Testis (tissue), 3 donors: ENCODE results near the gene MAPKAPK5. TPM values are rescaled to one million over a fixed set of nuclear protein-coding genes. Genes with fewer than 3 reads are reported as not detected.

Experiments
- DNase-seq: peaks from one replicate; pipeline ENCODE4 v3.0.0-alpha.2; 2019
- H3K27ac ChIP-seq, 2 donors: fragments of 200-600 bp; sonication (generic); one replicate each; pipeline ENCODE4 v1.5.1; 2019
- H3K27me3 ChIP-seq: fragments of 200-600 bp; sonication (generic); one replicate; pipeline ENCODE4 v1.5.1; 2019
- H3K36me3 ChIP-seq: fragments of 200-600 bp; sonication (generic); one replicate; pipeline ENCODE4 v1.5.1; 2017; ENCODE audit warnings: low read depth; ENCODE audit errors: missing control alignments
- H3K4me1 ChIP-seq: fragments of 200-600 bp; sonication (generic); one replicate; pipeline ENCODE4 v1.5.1; 2019
- H3K4me3 ChIP-seq, 2 donors: fragments of 200-600 bp; sonication (generic); one replicate each; pipeline ENCODE4 v1.5.1; 2017 to 2019
- H3K9me3 ChIP-seq: fragments of 200-600 bp; sonication (generic); one replicate; pipeline ENCODE4 v1.5.1; 2017
- CTCF ChIP-seq, 3 experiments: fragments of 450-650 bp in 2 of 3; fragments of 200-600 bp in 1 of 3; sonication (generic) in 1 of 3; IDR thresholded peaks; one replicate each; pipeline ENCODE4 v1.5.1; 2016 to 2019; ENCODE audit warnings: antibody characterized with exemption in 3 of 3, mild to moderate bottlenecking in 2 of 3, moderate library complexity in 1 of 3
- POLR2A ChIP-seq: fragments of 450-650 bp; IDR thresholded peaks from one replicate; pipeline ENCODE4 v1.6.1; 2017; ENCODE audit warnings: antibody characterized with exemption, mild to moderate bottlenecking, moderate library complexity
- WGBS, 2 donors: methylation state at CpG; one replicate each; pipeline ENCODE4 v1.1.5; 2018; 5-methylcytosine and 5-hydroxymethylcytosine counted together
- intact Hi-C: fragments of 100-400 bp; cut with DNase I; formaldehyde crosslinking; loops from one replicate; pipeline ENCODE4 v1.15.1; 2023; ENCODE audit warnings: low total_unique reads
- polyA plus RNA-seq: library from polyadenylated mRNA; stranded (reverse); fragments of 350-450 nt; fragmentation: Illumina TruSeq; extraction: RNeasy Lipid Tissue Mini Kit (QIAGEN cat#74804); gene quantifications from one replicate; pipeline ENCODE4 v1.2.3, GENCODE V29; 2014; ENCODE audit warnings: low read depth, low replicate concordance; ENCODE audit not compliant: insufficient read depth
- total RNA-seq, 2 donors: library from RNA; depleted of rRNA; stranded (reverse); fragments of >200 nt; gene quantifications; one replicate each; pipeline ENCODE4 v1.2.3, GENCODE V29; 2016

MAPKAPK5 gene
- total and polyA plus RNA-seq, 3 donors from 2014 or later: 35.6 to 77.8 (median 62.9) TPM

GRCh38 chr12:111867531-111867930, 25.5 kb downstream of the MAPKAPK5 start:
- DNase-seq: no peak
- H3K36me3 ChIP-seq: no peaks in the 10 kb centered on the region
- H3K27ac ChIP-seq: no peak overlapping the region
- no peaks in the 10 kb centered on the region for H3K9me3 ChIP-seq
- no peak overlapping the region for H3K4me3 ChIP-seq
- H3K4me1 ChIP-seq: no peaks in the 10 kb centered on the region
- intact Hi-C loops: no loop called here
- no peaks in the 10 kb centered on the region for H3K27me3 ChIP-seq
- no peak for TF ChIP-seq CTCF (IDR thresholded peaks at IDR 0.05)
- TF ChIP-seq POLR2A: no peak
- WGBS, 2 donors: 83 to 86% methylated on average over 2 of the region's 2 CpGs

GRCh38 chr12:111868676-111869588, 26.9 kb downstream of the MAPKAPK5 start:
- TF ChIP-seq CTCF (IDR thresholded peaks at IDR 0.05) (no peak), POLR2A (no peak)
- Histone ChIP-seq H3K4me1 (no peaks in the 10 kb centered on the region), H3K27ac (no peak overlapping the region), H3K9me3 (no peaks in the 10 kb centered on the region), H3K36me3 (no peaks in the 10 kb centered on the region), H3K27me3 (no peaks in the 10 kb centered on the region), H3K4me3 (no peak overlapping the region)
- 63 to 71% methylated on average over 2 of the region's 2 CpGs for WGBS, 2 donors
- intact Hi-C loops: no loop called here
- no peak for DNase-seq

- Histone ChIP-seq H3K4me1 (no peaks in the 10 kb centered on the region), H3K9me3 (no peaks in the 10 kb centered on the region), H3K36me3 (no peaks in the 10 kb centered on the region), H3K27me3 (no peaks in the 10 kb centered on the region), H3K4me3 (no peak overlapping the region), H3K27ac (no peak overlapping the region)
- WGBS, 2 donors: 90 to 93% methylated on average over 1 of the region's 1 CpG
- no peak for DNase-seq
- intact Hi-C loops: no loop called here
- TF ChIP-seq CTCF (IDR thresholded peaks at IDR 0.05): no peak
- TF ChIP-seq POLR2A: no peak
Measured at GRCh38 chr12:111869671-111870070, 27.6 kb downstream of the MAPKAPK5 start.

GRCh38 chr12:111870216-111870615, 28.2 kb downstream of the MAPKAPK5 start:
- no peaks in the 10 kb centered on the region for H3K9me3 ChIP-seq
- H3K4me1 ChIP-seq: no peaks in the 10 kb centered on the region
- WGBS, 2 donors: 91% methylated on average over 6 of the region's 6 CpGs
- intact Hi-C loops: no loop called here
- H3K27ac ChIP-seq: no peak overlapping the region
- TF ChIP-seq POLR2A (no peak), CTCF (IDR thresholded peaks at IDR 0.05) (no peak)
- no peaks in the 10 kb centered on the region for H3K36me3 ChIP-seq
- no peak overlapping the region for H3K4me3 ChIP-seq
- DNase-seq: no peak
- H3K27me3 ChIP-seq: no peaks in the 10 kb centered on the region

- Histone ChIP-seq H3K27ac (no peak overlapping the region), H3K36me3 (no peaks in the 10 kb centered on the region), H3K4me1 (no peaks in the 10 kb centered on the region), H3K4me3 (no peak overlapping the region), H3K9me3 (no peaks in the 10 kb centered on the region), H3K27me3 (no peaks in the 10 kb centered on the region)
- DNase-seq: no peak
- 86 to 91% methylated on average over 2 of the region's 2 CpGs for WGBS, 2 donors
- intact Hi-C loops: no loop called here
- TF ChIP-seq POLR2A (no peak), CTCF (IDR thresholded peaks at IDR 0.05) (no peak)
Measured at GRCh38 chr12:111870706-111871105, 28.7 kb downstream of the MAPKAPK5 start.
